PFSK-1 (cell line): ENCODE results near the gene PTPN21.

Experiments
- POLR2AphosphoS5 ChIP-seq: IDR thresholded peaks from 2 replicates; pipeline ENCODE4 v1.6.1; 2012; ENCODE audit warnings: low read depth, mild to moderate bottlenecking, control low read depth, low read length, moderate library complexity
- TAF1 ChIP-seq: IDR thresholded peaks from 2 replicates; pipeline ENCODE4 v1.6.1; 2012; ENCODE audit warnings: low read length, control low read depth, borderline replicate concordance; ENCODE audit not compliant: insufficient read depth

DNA sequence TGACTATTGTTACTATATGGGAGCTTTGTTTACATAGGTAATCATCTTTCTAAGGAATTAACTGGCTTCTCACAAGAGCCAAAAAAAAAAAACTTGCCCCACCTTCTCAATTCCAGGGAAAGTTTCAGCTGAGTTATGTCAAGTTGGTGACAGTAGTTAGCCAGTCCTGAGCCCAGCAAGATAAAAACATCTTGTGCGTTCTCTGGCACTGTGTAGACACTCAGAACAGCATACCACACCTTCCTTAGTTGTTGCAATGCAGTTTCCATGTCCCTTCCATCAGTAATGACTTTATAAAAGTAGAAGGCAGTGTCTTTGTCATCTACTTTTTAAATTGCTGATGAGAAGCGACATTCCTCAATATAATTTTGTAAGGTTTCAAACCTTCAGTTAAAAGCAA lies 50.2 kb downstream of the PTPN21 start:
- TF ChIP-seq POLR2AphosphoS5 (no peak), TAF1 (no peak)
